SK-N-SH (cell line): ENCODE measurements around the gene PTPRS. TPM values are rescaled to one million over a fixed set of nuclear protein-coding genes. Genes with fewer than 3 reads are reported as not detected.
A peak's percentile ranks its signal among the peaks of the same experiment; 100 is the strongest.

ENCODE experiments used
- CTCF ChIA-PET: fragments of 300-600, 350-600 bp; formaldehyde crosslinking; extraction: SDS; loops from one replicate; lab custom pipeline; 2021; lab: Yijun Ruan, JAX
- POLR2A ChIA-PET: fragments of 350-600 bp; sonication (Branson Sonifier 250); formaldehyde crosslinking; extraction: SDS; loops from one replicate; lab custom pipeline; 2020; ENCODE audit warnings: antibody characterized with exemption, inconsistent platforms; lab: Yijun Ruan, JAX
- DNase-seq: peaks from one replicate; pipeline ENCODE4 v3.0.0; 2012
- H2AFZ ChIP-seq: fragments of 200-600 bp; sonication (generic); 2 replicates; pipeline ENCODE4 v1.8.1; 2016; ENCODE audit warnings: antibody characterized with exemption, mild to moderate bottlenecking, low read depth
- H3F3A ChIP-seq: fragments of 200-600 bp; sonication (generic); replicated peaks from 2 replicates; pipeline ENCODE3; 2016; ENCODE audit warnings: antibody characterized with exemption, mild to moderate bottlenecking; ENCODE audit not compliant: insufficient read depth
- H3K27ac ChIP-seq, 2 experiments: fragments of 200-500 bp in 1 of 2; fragments of 200-600 bp in 1 of 2; sonication (Bioruptor generic) in 1 of 2; sonication (generic), shearing (Covaris generic) in 1 of 2; 2 replicates each; pipeline versions ENCODE4 v1.5.1 to v1.6.1; 2014 to 2016; ENCODE audit warnings: low read depth in 2 of 2, inconsistent platforms in 1 of 2, low read length in 1 of 2, mild to moderate bottlenecking in 1 of 2, mixed read lengths in 1 of 2
- H3K27me3 ChIP-seq: fragments of 200-600 bp; sonication (generic), shearing (Covaris generic); 2 replicates; pipeline ENCODE4 v1.6.1; 2016; ENCODE audit warnings: mixed run types; ENCODE audit not compliant: insufficient read depth
- H3K36me3 ChIP-seq, 2 experiments: fragments of 200-500 bp in 1 of 2; fragments of 200-600 bp in 1 of 2; sonication (Bioruptor generic) in 1 of 2; sonication (generic) in 1 of 2; replicated peaks in 1 of 2; 2 replicates each; pipeline versions ENCODE3 to v1.5.1; 2014 to 2016; ENCODE audit warnings: low read length in 1 of 2, mild to moderate bottlenecking in 1 of 2; ENCODE audit not compliant: insufficient read depth in 2 of 2, control insufficient read depth in 1 of 2
- H3K4me1 ChIP-seq, 2 experiments: fragments of 200-500 bp in 1 of 2; fragments of 200-600 bp in 1 of 2; sonication (Bioruptor generic) in 1 of 2; sonication (generic), shearing (Covaris generic) in 1 of 2; 2 replicates each; pipeline versions ENCODE4 v1.5.1 to v1.6.1; 2014 to 2016; ENCODE audit warnings: low read depth in 1 of 2, low read length in 1 of 2, mixed run types in 1 of 2; ENCODE audit not compliant: insufficient read depth in 2 of 2, control insufficient read depth in 1 of 2
- H3K4me2 ChIP-seq: fragments of 200-600 bp; sonication (generic), shearing (Covaris generic); 2 replicates; pipeline ENCODE4 v1.6.1; 2017; ENCODE audit warnings: mixed run types
- H3K4me3 ChIP-seq, 2 experiments: fragments of 200-500 bp in 1 of 2; fragments of 200-600 bp in 1 of 2; sonication (Bioruptor generic) in 1 of 2; sonication (generic), shearing (Covaris generic) in 1 of 2; 2 replicates each; pipeline versions ENCODE4 v1.5.1 to v1.8.1; 2014 to 2016; ENCODE audit warnings: low read depth in 2 of 2, inconsistent platforms in 1 of 2, low read length in 1 of 2, mild to moderate bottlenecking in 1 of 2, mixed read lengths in 1 of 2, moderate library complexity in 1 of 2
- H3K79me2 ChIP-seq: fragments of 200-600 bp; sonication (generic); 2 replicates; pipeline ENCODE4 v1.8.1; 2017; ENCODE audit warnings: mild to moderate bottlenecking; ENCODE audit not compliant: insufficient read depth
- H3K9ac ChIP-seq: fragments of 200-600 bp; sonication (generic); 2 replicates; pipeline ENCODE4 v1.6.1; 2017; ENCODE audit warnings: mixed run types
- H3K9me2 ChIP-seq: fragments of 200-600 bp; sonication (generic); 2 replicates; pipeline ENCODE4 v1.6.1; 2017; ENCODE audit warnings: mixed run types
- H3K9me3 ChIP-seq: fragments of 200-600 bp; sonication (generic); 2 replicates; pipeline ENCODE4 v1.6.1; 2017; ENCODE audit warnings: mixed run types, mild to moderate bottlenecking, moderate library complexity
- H4K20me1 ChIP-seq: fragments of 200-600 bp; sonication (generic); 2 replicates; pipeline ENCODE4 v1.6.1; 2017; ENCODE audit warnings: mild to moderate bottlenecking, mixed run types; ENCODE audit not compliant: insufficient read depth
- CHD2 ChIP-seq: fragments of 150-350 bp; IDR thresholded peaks from 2 replicates; pipeline ENCODE4 v1.6.1; 2018; ENCODE audit warnings: low read length; ENCODE audit not compliant: partially characterized antibody
- ELF1 ChIP-seq: IDR thresholded peaks from 2 replicates; pipeline ENCODE4 v1.4.0; 2012
- EP300 ChIP-seq, 2 experiments: IDR thresholded peaks; 2 replicates each; pipeline versions ENCODE4 v1.4.0 to v1.6.1; 2012; ENCODE audit warnings: borderline replicate concordance in 1 of 2, low read depth in 1 of 2, low read length in 1 of 2
- EZH2phosphoT487 ChIP-seq: fragments of 200-600 bp; sonication (generic); IDR thresholded peaks from 2 replicates; pipeline ENCODE4 v1.6.1; 2017; ENCODE audit warnings: low read depth, mixed run types, mild to moderate bottlenecking, antibody characterized with exemption, moderate library complexity, borderline replicate concordance
- FOSL2 ChIP-seq: IDR thresholded peaks from 2 replicates; pipeline ENCODE4 v1.4.0; 2012; ENCODE audit warnings: low read depth, mild to moderate bottlenecking, moderate library complexity, borderline replicate concordance
- FOXJ3 ChIP-seq: sonication (generic); formaldehyde crosslinking; IDR thresholded peaks from 2 replicates; pipeline ENCODE4 v1.5.1; 2020; ENCODE audit warnings: mild to moderate bottlenecking, missing genetic modification reagents
- FOXM1 ChIP-seq: IDR thresholded peaks from 2 replicates; pipeline ENCODE4 v1.4.0; 2012; ENCODE audit warnings: low read depth, mild to moderate bottlenecking
- GABPA ChIP-seq: IDR thresholded peaks from 2 replicates; pipeline ENCODE4 v1.4.0; 2012; ENCODE audit warnings: low read depth, mild to moderate bottlenecking
- GATA2 ChIP-seq: sonication (generic); formaldehyde crosslinking; IDR thresholded peaks from 2 replicates; pipeline ENCODE4 v1.5.0; 2020; ENCODE audit warnings: mild to moderate bottlenecking, missing genetic modification reagents
- JUND ChIP-seq: IDR thresholded peaks from 2 replicates; pipeline ENCODE4 v1.4.0; 2012
- MEF2A ChIP-seq: IDR thresholded peaks from 2 replicates; pipeline ENCODE4 v1.4.0; 2012; ENCODE audit warnings: low read depth, borderline replicate concordance
- MXI1 ChIP-seq: IDR thresholded peaks from 2 replicates; pipeline ENCODE4 v1.6.1; 2012; ENCODE audit warnings: mild to moderate bottlenecking, low read depth, low read length, improper control_type of control experiment
- NFIC ChIP-seq: IDR thresholded peaks from 2 replicates; pipeline ENCODE4 v1.4.0; 2012; ENCODE audit warnings: borderline replicate concordance
- POLR2AphosphoS5 ChIP-seq: IDR thresholded peaks from 2 replicates; pipeline ENCODE4 v1.6.1; 2012; ENCODE audit warnings: low read depth, low read length
- RAD21 ChIP-seq: IDR thresholded peaks from 2 replicates; pipeline ENCODE4 v1.6.1; 2012; ENCODE audit warnings: mild to moderate bottlenecking, low read length
- RCOR1 ChIP-seq: fragments of 150-350 bp; IDR thresholded peaks from 2 replicates; pipeline ENCODE4 v1.6.1; 2017; ENCODE audit warnings: antibody characterized with exemption, low read length
- RFX5 ChIP-seq: IDR thresholded peaks from 2 replicates; pipeline ENCODE4 v1.6.1; 2012; ENCODE audit warnings: mild to moderate bottlenecking, improper control_type of control experiment, low read length
- RXRA ChIP-seq: IDR thresholded peaks from 2 replicates; pipeline ENCODE4 v1.4.0; 2012; ENCODE audit warnings: low read depth, mild to moderate bottlenecking, borderline replicate concordance
- TAF1 ChIP-seq: IDR thresholded peaks from 2 replicates; pipeline ENCODE4 v1.6.1; 2012; ENCODE audit warnings: low read depth, mild to moderate bottlenecking, low read length, moderate library complexity, borderline replicate concordance
- TCF12 ChIP-seq: IDR thresholded peaks from 2 replicates; pipeline ENCODE4 v1.4.0; 2012
- YY1 ChIP-seq: IDR thresholded peaks from 2 replicates; pipeline ENCODE4 v1.4.0; 2012; ENCODE audit warnings: low read depth, mild to moderate bottlenecking
- whole genome bisulfite sequencing: methylation state at CpG from one replicate; pipeline ENCODE4 v1.1.6; 2017; ENCODE audit warnings: low lambda C conversion rate; 5-methylcytosine and 5-hydroxymethylcytosine counted together
- polyA plus RNA-seq, 3 experiments: library from polyadenylated mRNA; depleted of rRNA; stranded (reverse); fragments of >200 nt; gene quantifications; 2 replicates each; pipeline ENCODE4 v1.2.3, GENCODE V29; 2012
- TF ChIP-seq, protein P1 (sequence below): IDR thresholded peaks from 2 replicates; pipeline ENCODE4; 2012
- TF ChIP-seq, protein P2 (sequence below): IDR thresholded peaks from 2 replicates; pipeline ENCODE4 v1.4.0; 2012; ENCODE audit warnings: low read depth
- TF ChIP-seq, protein P3 (sequence below): IDR thresholded peaks from 2 replicates; pipeline ENCODE4 v1.4.0; 2012; ENCODE audit warnings: low read depth, borderline replicate concordance
- TF ChIP-seq, protein P4 (sequence below): fragments of 150-350 bp; IDR thresholded peaks from 2 replicates; pipeline ENCODE4 v1.6.1; 2016; ENCODE audit warnings: mild to moderate bottlenecking, low read depth, low read length
- TF ChIP-seq, protein P5 (sequence below): fragments of 150-350 bp; IDR thresholded peaks from 2 replicates; pipeline ENCODE4 v1.6.1; 2017; ENCODE audit warnings: antibody characterized with exemption, low read length, low read depth, borderline replicate concordance

Gene PTPRS
- polyA plus RNA-seq, 1 of the 3 experiments (the other 2 are of a cell fraction), result 91.0 TPM

DNA sequence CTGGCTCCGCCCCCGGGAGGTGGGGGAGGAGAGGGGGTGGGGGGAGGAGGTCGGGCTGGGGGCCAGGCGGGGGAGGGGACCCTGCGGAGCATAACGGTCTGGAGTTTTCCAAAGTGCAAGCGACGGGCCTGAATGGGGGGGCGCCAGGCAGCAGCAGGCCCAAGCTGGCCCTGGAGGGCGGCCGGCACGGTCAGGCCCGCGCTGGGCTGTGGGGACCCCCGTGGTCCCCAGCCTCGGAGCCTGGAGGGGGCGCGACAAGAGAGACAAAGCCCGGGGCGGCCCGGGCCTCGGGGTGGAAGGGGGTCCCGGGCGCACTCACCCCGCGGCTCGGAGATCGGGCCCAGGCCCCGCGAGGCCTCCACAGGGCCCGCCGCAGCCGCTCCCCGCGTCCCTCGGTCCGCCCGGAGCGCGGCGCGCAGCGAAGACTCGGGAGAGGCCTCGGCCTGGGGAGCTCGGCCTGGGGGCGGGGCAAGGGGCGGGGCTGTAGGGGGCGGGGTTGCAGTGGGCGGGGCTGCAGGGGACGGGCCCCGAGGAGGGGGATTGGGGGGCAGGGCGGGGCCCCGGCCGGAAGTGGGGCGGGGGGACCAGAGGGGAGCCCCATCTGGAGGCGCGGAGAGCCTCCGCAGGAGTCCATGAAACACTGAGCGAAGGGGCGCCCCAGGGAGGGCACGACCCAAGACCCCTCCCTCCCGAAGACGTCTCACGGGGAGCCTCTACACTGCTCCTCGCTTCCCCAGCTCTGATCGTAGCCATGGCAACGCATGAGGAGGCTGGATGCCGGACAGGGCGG, 47.6 kb downstream of the PTPRS start:
- Histone ChIP-seq H3K9me3 (no peaks in the 10 kb centered on the region), H2AFZ (peak overlapping the region; percentile 53; the same call in 1 of the 2 replicates), H3K36me3 (no peaks in the 10 kb centered on the region), H3K27me3 (no peaks in the 10 kb centered on the region), H3K4me3 (peak overlapping the region; percentile 78 to 85), H3F3A (peaks cover 3% of the 10 kb centered on the region), H3K27ac (peak overlapping the region; percentile 77 to 96), H3K9ac (peak overlapping the region; percentile 93), H3K9me2 (no peaks in the 10 kb centered on the region), H4K20me1 (peaks cover 46% of the 10 kb centered on the region), H3K4me2 (peak overlapping the region; percentile 95), H3K4me1 (peaks cover 4 to 39% of the 10 kb centered on the region in 2 experiments; a peak in 1 of 4 replicates), H3K79me2 (peaks cover 45% of the 10 kb centered on the region)
- 3% methylated on average over 24 of the region's 70 CpGs for WGBS
- CTCF ChIA-PET, result interaction anchor here (0.6 to 0.8 kb wide), 3 partner anchors 10 to 244 kb away, joined by 3 read pairs; no protein-coding TSS in a partner anchor
- DNase-seq, result peak; percentile 99
- POLR2A ChIA-PET, result interaction anchor here (0.5 to 1.5 kb wide), 8 partner anchors 10 to 244 kb away, joined by 3 to 8 read pairs (median 4); no protein-coding TSS in a partner anchor
- TF ChIP-seq, protein P1, sequence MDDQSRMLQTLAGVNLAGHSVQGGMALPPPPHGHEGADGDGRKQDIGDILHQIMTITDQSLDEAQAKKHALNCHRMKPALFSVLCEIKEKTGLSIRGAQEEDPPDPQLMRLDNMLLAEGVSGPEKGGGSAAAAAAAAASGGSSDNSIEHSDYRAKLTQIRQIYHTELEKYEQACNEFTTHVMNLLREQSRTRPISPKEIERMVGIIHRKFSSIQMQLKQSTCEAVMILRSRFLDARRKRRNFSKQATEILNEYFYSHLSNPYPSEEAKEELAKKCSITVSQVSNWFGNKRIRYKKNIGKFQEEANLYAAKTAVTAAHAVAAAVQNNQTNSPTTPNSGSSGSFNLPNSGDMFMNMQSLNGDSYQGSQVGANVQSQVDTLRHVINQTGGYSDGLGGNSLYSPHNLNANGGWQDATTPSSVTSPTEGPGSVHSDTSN, result no peak
- TF ChIP-seq ELF1 (no peak), FOXM1 (no peak), GATA2 (no peak), RAD21 (no peak), EP300 (IDR thresholded peaks at IDR 0.05; ENCODE audit: borderline replicate concordance in 1 of 2, low read depth in 1 of 2, low read length in 1 of 2) (no peak), TCF12 (no peak), MEF2A (no peak), YY1 (no peak), NFIC (no peak), GABPA (peak; percentile 40; the same call in 1 of the 2 replicates), EZH2phosphoT487 (no peak), TAF1 (peak; percentile 71; the same call in 1 of the 2 replicates), CHD2 (no peak), MXI1 (no peak), FOXJ3 (no peak), RCOR1 (no peak), FOSL2 (no peak), RXRA (no peak; the same call in 1 of the 2 replicates), JUND (no peak), RFX5 (no peak), POLR2AphosphoS5 (peak; percentile 72)
- TF ChIP-seq, protein P2, sequence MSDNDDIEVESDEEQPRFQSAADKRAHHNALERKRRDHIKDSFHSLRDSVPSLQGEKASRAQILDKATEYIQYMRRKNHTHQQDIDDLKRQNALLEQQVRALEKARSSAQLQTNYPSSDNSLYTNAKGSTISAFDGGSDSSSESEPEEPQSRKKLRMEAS, result peak; percentile 18; the same call in 1 of the 2 replicates
- TF ChIP-seq, protein P3, sequence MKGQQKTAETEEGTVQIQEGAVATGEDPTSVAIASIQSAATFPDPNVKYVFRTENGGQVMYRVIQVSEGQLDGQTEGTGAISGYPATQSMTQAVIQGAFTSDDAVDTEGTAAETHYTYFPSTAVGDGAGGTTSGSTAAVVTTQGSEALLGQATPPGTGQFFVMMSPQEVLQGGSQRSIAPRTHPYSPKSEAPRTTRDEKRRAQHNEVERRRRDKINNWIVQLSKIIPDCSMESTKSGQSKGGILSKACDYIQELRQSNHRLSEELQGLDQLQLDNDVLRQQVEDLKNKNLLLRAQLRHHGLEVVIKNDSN, result no peak
- TF ChIP-seq, protein P4, sequence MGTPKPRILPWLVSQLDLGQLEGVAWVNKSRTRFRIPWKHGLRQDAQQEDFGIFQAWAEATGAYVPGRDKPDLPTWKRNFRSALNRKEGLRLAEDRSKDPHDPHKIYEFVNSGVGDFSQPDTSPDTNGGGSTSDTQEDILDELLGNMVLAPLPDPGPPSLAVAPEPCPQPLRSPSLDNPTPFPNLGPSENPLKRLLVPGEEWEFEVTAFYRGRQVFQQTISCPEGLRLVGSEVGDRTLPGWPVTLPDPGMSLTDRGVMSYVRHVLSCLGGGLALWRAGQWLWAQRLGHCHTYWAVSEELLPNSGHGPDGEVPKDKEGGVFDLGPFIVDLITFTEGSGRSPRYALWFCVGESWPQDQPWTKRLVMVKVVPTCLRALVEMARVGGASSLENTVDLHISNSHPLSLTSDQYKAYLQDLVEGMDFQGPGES, result no peak
- TF ChIP-seq, protein P5, sequence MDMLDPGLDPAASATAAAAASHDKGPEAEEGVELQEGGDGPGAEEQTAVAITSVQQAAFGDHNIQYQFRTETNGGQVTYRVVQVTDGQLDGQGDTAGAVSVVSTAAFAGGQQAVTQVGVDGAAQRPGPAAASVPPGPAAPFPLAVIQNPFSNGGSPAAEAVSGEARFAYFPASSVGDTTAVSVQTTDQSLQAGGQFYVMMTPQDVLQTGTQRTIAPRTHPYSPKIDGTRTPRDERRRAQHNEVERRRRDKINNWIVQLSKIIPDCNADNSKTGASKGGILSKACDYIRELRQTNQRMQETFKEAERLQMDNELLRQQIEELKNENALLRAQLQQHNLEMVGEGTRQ, result no peak
